Large intestine (tissue), 3 donors: ENCODE measurements around the gene ITPKB. TPM values are rescaled to one million over a fixed set of nuclear protein-coding genes. Genes with fewer than 3 reads are reported as not detected.
"Not testable (repeated sequence)": the region's sequence is repeated elsewhere in the genome, so short reads cannot be mapped to it uniquely, and the experiment has no call there.

Source experiments
- DNase-seq, 2 donors: peaks; one replicate each; pipeline versions ENCODE4 v3.0.0 to v3.0.0-alpha.2; 2013
- H3K27ac ChIP-seq: one replicate; pipeline ENCODE4 v1.5.1; 2013; ENCODE audit warnings: low read length
- H3K27me3 ChIP-seq: 2 replicates; pipeline ENCODE4 v1.6.1; 2013; ENCODE audit warnings: low read length; ENCODE audit not compliant: control insufficient read depth, insufficient read depth
- H3K36me3 ChIP-seq: 2 replicates; pipeline ENCODE4 v1.6.1; 2013; ENCODE audit warnings: low read length; ENCODE audit not compliant: control insufficient read depth, insufficient read depth
- H3K4me1 ChIP-seq: one replicate; pipeline ENCODE4 v1.6.1; 2013; ENCODE audit warnings: low read length; ENCODE audit not compliant: control insufficient read depth, insufficient read depth
- H3K4me3 ChIP-seq: one replicate; pipeline ENCODE4 v1.5.1; 2013; ENCODE audit warnings: low read length
- H3K9me3 ChIP-seq: one replicate; pipeline ENCODE4 v1.6.1; 2013; ENCODE audit warnings: mild to moderate bottlenecking, low read depth, low read length, moderate library complexity; ENCODE audit not compliant: control insufficient read depth
- WGBS: methylation state at CpG from one replicate; pipeline ENCODE4 v1.1.5; 2013; ENCODE audit warnings: low lambda C conversion rate; ENCODE audit not compliant: insufficient coverage; 5-methylcytosine and 5-hydroxymethylcytosine counted together
- polyA plus RNA-seq: library from polyadenylated mRNA; unstranded; fragments of 120-200 nt; gene quantifications from one replicate; pipeline ENCODE4 v1.2.1, GENCODE V29; 2013

The ITPKB gene
- polyA plus RNA-seq, 1 donor, result 13.0 TPM

GRCh38 chr1:226762055-226762454, 23.0 kb upstream of the ITPKB start:
- WGBS, result no CpG with 5 or more reads among the region's 4 CpGs
- H3K36me3 ChIP-seq, result no peaks in the 10 kb centered on the region
- H3K4me1 ChIP-seq, result no peaks in the 10 kb centered on the region
- H3K27ac ChIP-seq, result no peak overlapping the region
- DNase-seq, result no peak
- peaks cover 27% of the 10 kb centered on the region for H3K27me3 ChIP-seq
- no peaks in the 10 kb centered on the region for H3K9me3 ChIP-seq
- no peak overlapping the region for H3K4me3 ChIP-seq

- DNase-seq, result no peak
- Histone ChIP-seq H3K36me3 (no peaks in the 10 kb centered on the region), H3K27me3 (peaks cover 24% of the 10 kb centered on the region), H3K27ac (no peak overlapping the region), H3K4me1 (no peaks in the 10 kb centered on the region), H3K9me3 (no peaks in the 10 kb centered on the region), H3K4me3 (no peak overlapping the region)
- 100% methylated on average over 1 of the region's 1 CpG for whole genome bisulfite sequencing
These were observed 22.2 kb upstream of the ITPKB start for GRCh38 chr1:226761322-226761721.

DNA sequence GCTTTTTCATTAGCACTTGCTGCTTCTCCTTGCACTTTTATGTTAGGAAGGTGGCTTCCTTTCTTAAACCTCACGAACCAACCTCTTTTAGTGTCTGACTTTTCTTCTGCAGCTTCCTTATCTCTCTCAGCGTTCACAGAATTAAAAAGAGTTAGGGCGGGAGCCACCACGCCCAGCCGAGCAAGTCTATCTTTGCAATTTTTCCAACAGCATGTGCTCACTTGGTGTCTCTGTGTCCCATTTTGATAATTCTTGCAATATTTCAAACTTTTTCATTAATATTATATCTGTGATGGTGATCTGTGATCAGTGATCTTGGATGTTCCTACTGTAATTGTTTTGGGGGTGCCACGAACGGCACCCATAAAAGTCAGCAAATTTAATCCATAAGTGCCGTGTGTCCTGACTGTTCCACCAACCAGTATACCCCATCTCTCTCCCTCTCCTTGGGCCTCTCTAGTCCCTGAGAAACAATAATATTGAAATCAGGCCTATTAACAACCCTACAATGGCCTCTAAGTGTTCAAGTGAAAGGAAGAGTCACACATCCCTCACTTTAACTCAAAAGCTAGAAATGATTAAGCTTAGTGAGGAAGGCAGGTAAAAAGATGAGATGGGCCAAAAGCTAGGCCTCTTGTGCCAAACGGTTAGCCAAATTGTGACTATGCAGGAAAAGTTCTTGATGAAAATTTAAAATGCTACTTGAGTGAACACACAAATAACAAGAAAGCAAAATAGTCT, 15.9 kb upstream of the ITPKB start:
- no peak for DNase-seq
- Histone ChIP-seq H3K9me3 (no peaks in the 10 kb centered on the region), H3K27me3 (peaks cover 3% of the 10 kb centered on the region), H3K4me3 (no peak overlapping the region), H3K4me1 (no peaks in the 10 kb centered on the region), H3K27ac (no peak overlapping the region), H3K36me3 (no peaks in the 10 kb centered on the region)
- WGBS, result 11% methylated on average over 1 of the region's 9 CpGs

- DNase-seq, result no peak
- Histone ChIP-seq H3K27ac (no peak overlapping the region), H3K4me3 (no peak overlapping the region), H3K27me3 (peaks cover 7% of the 10 kb centered on the region), H3K9me3 (no peaks in the 10 kb centered on the region), H3K36me3 (no peaks in the 10 kb centered on the region), H3K4me1 (no peaks in the 10 kb centered on the region)
- WGBS, result 96% methylated on average over 4 of the region's 7 CpGs
These were observed 15.0 kb upstream of the ITPKB start for GRCh38 chr1:226754097-226754496.

DNA sequence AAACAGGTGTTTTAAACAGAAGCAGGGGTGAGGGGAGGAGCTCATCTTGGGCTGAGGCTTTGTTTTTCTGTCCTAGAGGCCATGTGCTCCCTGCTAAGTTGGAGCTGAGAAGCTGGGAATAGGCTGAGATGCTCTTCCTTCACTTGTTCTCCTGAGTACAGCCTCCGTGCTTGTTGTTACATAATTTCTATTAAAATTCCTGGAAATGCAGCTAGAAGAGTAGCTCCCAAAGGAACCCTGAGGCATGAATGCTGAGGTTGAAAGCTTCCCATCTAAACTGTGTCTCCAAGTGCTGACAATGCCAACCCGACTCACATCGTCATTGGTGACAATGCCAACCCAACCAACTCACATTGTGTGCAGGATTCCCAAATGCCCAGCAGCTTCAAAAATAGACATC, 12.6 kb upstream of the ITPKB start:
- H3K36me3 ChIP-seq, result no peaks in the 10 kb centered on the region
- peaks cover 7% of the 10 kb centered on the region for H3K27me3 ChIP-seq
- no peak overlapping the region for H3K27ac ChIP-seq
- no peaks in the 10 kb centered on the region for H3K4me1 ChIP-seq
- no peak overlapping the region for H3K4me3 ChIP-seq
- no peaks in the 10 kb centered on the region for H3K9me3 ChIP-seq
- WGBS, result no CpG with 5 or more reads among the region's 3 CpGs
- DNase-seq, result no peak

DNA sequence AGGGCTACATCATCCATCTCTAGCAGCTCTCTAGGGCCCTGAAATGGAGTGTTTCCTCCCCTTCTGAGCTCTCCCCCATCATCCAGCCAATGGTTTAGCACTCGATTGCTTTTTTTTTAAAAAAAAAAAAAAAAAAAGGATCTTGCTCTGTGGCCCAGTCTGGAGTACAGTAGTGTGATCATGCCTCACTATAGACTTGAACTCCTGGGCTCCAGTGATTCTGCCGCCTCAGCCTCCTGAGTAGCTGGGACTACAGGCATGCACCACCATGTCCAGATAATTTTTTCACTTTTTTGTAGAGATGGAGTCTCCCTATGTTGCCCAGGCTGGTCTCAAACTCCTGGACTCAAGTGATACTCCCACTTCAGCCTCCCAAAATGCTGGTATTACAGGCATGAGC, 12.1 kb upstream of the ITPKB start:
- no CpG with 5 or more reads among the region's 2 CpGs for WGBS
- H3K27me3 ChIP-seq, result peaks cover 7% of the 10 kb centered on the region
- no peak overlapping the region for H3K4me3 ChIP-seq
- no peaks in the 10 kb centered on the region for H3K36me3 ChIP-seq
- no peaks in the 10 kb centered on the region for H3K9me3 ChIP-seq
- no peak overlapping the region for H3K27ac ChIP-seq
- DNase-seq, result no peak
- no peaks in the 10 kb centered on the region for H3K4me1 ChIP-seq

- Histone ChIP-seq H3K27me3 (peaks cover 7% of the 10 kb centered on the region), H3K27ac (no peak overlapping the region), H3K36me3 (no peaks in the 10 kb centered on the region), H3K9me3 (no peaks in the 10 kb centered on the region), H3K4me1 (no peaks in the 10 kb centered on the region), H3K4me3 (no peak overlapping the region)
- no peak for DNase-seq
- 100% methylated on average over 1 of the region's 11 CpGs for WGBS
These were observed 10.4 kb upstream of the ITPKB start for GRCh38 chr1:226749467-226749866.

- H3K27me3 ChIP-seq, result peaks cover 7% of the 10 kb centered on the region
- no peak overlapping the region for H3K27ac ChIP-seq
- H3K4me1 ChIP-seq, result no peaks in the 10 kb centered on the region
- no peaks in the 10 kb centered on the region for H3K9me3 ChIP-seq
- H3K36me3 ChIP-seq, result no peaks in the 10 kb centered on the region
- H3K4me3 ChIP-seq, result no peak overlapping the region
- DNase-seq, result no peak
- WGBS, result 83% methylated on average over 2 of the region's 4 CpGs
These were observed 9.2 kb upstream of the ITPKB start for GRCh38 chr1:226748306-226748705.

DNA sequence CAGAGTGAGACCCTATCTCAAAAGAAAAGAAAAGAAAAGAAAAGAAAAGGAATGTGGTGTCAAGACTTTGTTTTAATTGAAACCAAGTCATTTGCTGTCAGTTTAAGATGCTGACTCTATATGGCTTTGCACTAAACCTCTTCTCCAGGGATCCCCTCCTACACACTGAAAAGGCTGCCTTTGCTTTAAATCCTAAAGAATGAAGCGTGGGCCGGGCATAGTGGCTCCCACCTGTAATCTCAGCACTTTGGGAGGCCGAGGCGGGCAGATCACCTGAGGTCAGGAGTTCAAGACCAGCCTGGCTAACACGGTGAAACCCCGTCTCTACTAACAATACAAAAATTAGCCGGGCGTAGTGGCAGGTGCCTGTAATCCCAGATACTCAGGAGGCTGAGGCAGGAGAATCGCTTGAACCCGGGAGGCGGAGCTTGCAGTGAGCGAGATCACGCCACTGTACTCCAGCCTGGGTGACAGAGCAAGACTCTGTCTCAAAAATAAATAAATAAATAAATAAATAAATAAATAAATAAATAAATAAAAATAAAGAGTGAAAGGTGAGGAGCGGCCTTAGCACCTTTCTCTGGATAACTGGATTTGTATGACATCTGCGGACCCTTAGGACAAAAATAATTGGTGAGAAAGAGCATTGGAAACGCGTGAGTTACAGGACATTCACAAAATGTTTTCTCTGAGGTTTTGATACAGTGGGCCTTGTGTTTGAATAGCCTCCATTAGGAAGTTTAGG, 8.6 kb upstream of the ITPKB start:
- DNase-seq, H3K27me3 ChIP-seq, H3K4me3 ChIP-seq, H3K36me3 ChIP-seq, H3K27ac ChIP-seq, H3K9me3 ChIP-seq, H3K4me1 ChIP-seq: not testable (repeated sequence)
- WGBS, result 91% methylated on average over 5 of the region's 17 CpGs

DNA sequence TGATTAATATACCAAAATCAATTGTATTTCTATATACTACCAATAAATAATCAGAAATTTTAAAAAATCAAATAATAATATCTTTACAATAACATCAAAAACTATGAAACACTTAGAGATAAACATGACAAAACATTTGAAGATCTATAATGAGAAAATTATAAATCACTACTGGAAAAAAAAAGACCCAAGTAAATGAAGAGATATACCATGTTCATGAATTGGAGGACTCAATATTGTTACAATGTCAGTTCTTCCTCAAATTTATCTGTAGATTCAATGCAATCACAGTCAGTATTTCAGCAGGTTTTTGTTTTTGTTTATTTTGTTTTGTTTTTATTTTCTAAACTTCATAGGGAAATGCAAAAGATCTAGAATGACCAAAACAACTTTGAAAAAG, 4.2 kb upstream of the ITPKB start:
- Histone ChIP-seq H3K4me3 (no peak overlapping the region), H3K27me3 (no peaks in the 10 kb centered on the region), H3K27ac (no peak overlapping the region), H3K36me3 (no peaks in the 10 kb centered on the region), H3K9me3 (no peaks in the 10 kb centered on the region), H3K4me1 (peaks cover 3% of the 10 kb centered on the region)
- DNase-seq, result no peak

- no peaks in the 10 kb centered on the region for H3K27me3 ChIP-seq
- H3K4me1 ChIP-seq, result peaks cover 10% of the 10 kb centered on the region
- DNase-seq, result no peak
- WGBS, result no CpG with 5 or more reads among the region's 3 CpGs
- no peak overlapping the region for H3K27ac ChIP-seq
- no peak overlapping the region for H3K4me3 ChIP-seq
- no peaks in the 10 kb centered on the region for H3K9me3 ChIP-seq
- peaks cover 7% of the 10 kb centered on the region for H3K36me3 ChIP-seq
These were observed 1.9 kb upstream of the ITPKB start for GRCh38 chr1:226741009-226741408.
